Suprapubic skin (tissue), 4 donors: ENCODE measurements around the gene ELAPOR1. TPM values are rescaled to one million over a fixed set of nuclear protein-coding genes. Genes with fewer than 3 reads are reported as not detected.

ENCODE experiments used
- DNase-seq, 2 donors: peaks; one replicate each; pipeline ENCODE4 v3.0.0-alpha.2; 2019; ENCODE audit warnings: low spot score in 2 of 2
- H3K27ac ChIP-seq: fragments of 200-600 bp; sonication (generic); one replicate; pipeline ENCODE4 v1.5.1; 2019
- H3K27me3 ChIP-seq: fragments of 200-600 bp; sonication (generic); one replicate; pipeline ENCODE4 v1.5.1; 2019
- H3K36me3 ChIP-seq: fragments of 200-600 bp; sonication (generic); one replicate; pipeline ENCODE4 v1.5.1; 2019
- H3K4me1 ChIP-seq: fragments of 200-600 bp; sonication (generic); one replicate; pipeline ENCODE4 v1.5.1; 2019
- H3K4me3 ChIP-seq: fragments of 200-600 bp; sonication (generic); one replicate; pipeline ENCODE4 v1.5.1; 2019; ENCODE audit warnings: mild to moderate bottlenecking
- H3K9me3 ChIP-seq: fragments of 200-600 bp; sonication (generic); one replicate; pipeline ENCODE4 v1.5.1; 2019
- CTCF ChIP-seq, 2 donors: fragments of 200-600 bp in 1 of 2; fragments of 450-650 bp in 1 of 2; sonication (generic) in 1 of 2; IDR thresholded peaks; one replicate each; pipeline ENCODE4 v1.5.1; 2016 to 2019; ENCODE audit warnings: antibody characterized with exemption in 2 of 2, mild to moderate bottlenecking in 1 of 2, moderate library complexity in 1 of 2
- EP300 ChIP-seq: sonication (generic); formaldehyde crosslinking; IDR thresholded peaks from one replicate; pipeline ENCODE4 v1.6.1; 2017; ENCODE audit warnings: antibody characterized with exemption
- POLR2A ChIP-seq, 2 donors: fragments of 450-650 bp; IDR thresholded peaks; one replicate each; pipeline ENCODE4 v1.6.1; 2017; ENCODE audit warnings: antibody characterized with exemption in 2 of 2, mild to moderate bottlenecking in 2 of 2, moderate library complexity in 2 of 2
- POLR2AphosphoS5 ChIP-seq, 3 donors: sonication (generic); formaldehyde crosslinking; IDR thresholded peaks; one replicate each; pipeline ENCODE4 v1.6.1; 2017; ENCODE audit warnings: antibody characterized with exemption in 3 of 3
- WGBS: methylation state at CpG from one replicate; pipeline ENCODE4 v1.1.5; 2018; 5-methylcytosine and 5-hydroxymethylcytosine counted together
- total RNA-seq, 4 donors: library from RNA; depleted of rRNA; stranded (reverse); fragments of >200 nt; gene quantifications; one replicate each; pipeline ENCODE4 v1.1.0, GENCODE V29; 2016

ELAPOR1 gene
- 10 to 100 TPM; 27.4 to 84.8 (median 46.7) TPM for total RNA-seq

GRCh38 chr1:109113590-109114341 lies at the start of gene ELAPOR1:
TSS of gene ELAPOR1 (plus strand) at chr1:109114115. CDS start at chr1:109114184, 69 bp downstream.
- H3K36me3 ChIP-seq = no peaks in the 10 kb centered on the region
- H3K9me3 ChIP-seq = no peaks in the 10 kb centered on the region
- TF ChIP-seq POLR2AphosphoS5 (IDR thresholded peaks at IDR 0.05) = no peak
- no peak for TF ChIP-seq EP300
- no peak for TF ChIP-seq POLR2A (IDR thresholded peaks at IDR 0.05)
- no peak for TF ChIP-seq CTCF (IDR thresholded peaks at IDR 0.05)
- H3K27ac ChIP-seq = no peak within 1 kb of the TSS
- DNase-seq = peak in 1 of 2 donors; percentile 78
- H3K4me1 ChIP-seq = peaks cover 22% of the 10 kb centered on the region
- peak within 1 kb of the TSS; percentile 50 for H3K4me3 ChIP-seq
- peaks cover 19% of the 10 kb centered on the region for H3K27me3 ChIP-seq
- 2% methylated on average over 43 of the region's 56 CpGs for WGBS

GRCh38 chr1:109065137-109065536 lies 48.8 kb upstream of the ELAPOR1 start:
- Histone ChIP-seq H3K9me3 (no peaks in the 10 kb centered on the region), H3K27me3 (no peaks in the 10 kb centered on the region), H3K27ac (no peak overlapping the region), H3K4me1 (no peaks in the 10 kb centered on the region), H3K36me3 (peaks cover 42% of the 10 kb centered on the region), H3K4me3 (no peak overlapping the region)
- TF ChIP-seq POLR2AphosphoS5 (IDR thresholded peaks at IDR 0.05) = no peak
- no peak for TF ChIP-seq CTCF (IDR thresholded peaks at IDR 0.05)
- TF ChIP-seq EP300 = no peak
- no peak for TF ChIP-seq POLR2A (IDR thresholded peaks at IDR 0.05)
- no peak for DNase-seq
- WGBS = 94% methylated on average over 3 of the region's 3 CpGs

DNA sequence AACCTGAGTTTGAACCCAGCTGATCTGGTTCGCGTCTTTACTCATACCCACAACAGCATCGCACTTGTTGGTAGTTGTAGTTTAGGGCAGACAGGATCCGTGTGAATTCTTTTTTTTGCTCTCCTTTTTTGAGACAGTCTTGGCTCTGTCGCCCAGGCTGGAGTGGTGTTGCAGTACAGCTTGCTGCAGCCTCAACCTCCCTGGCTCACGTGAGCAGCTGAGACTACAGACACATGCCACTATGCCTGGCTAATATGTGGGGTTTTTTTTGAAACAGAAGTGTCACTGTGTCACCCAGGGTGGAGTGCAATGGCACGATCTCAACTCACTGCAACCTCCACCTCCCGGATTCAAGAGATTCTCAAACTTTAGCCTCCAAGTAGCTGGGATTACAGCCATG lies 46.0 kb upstream of the ELAPOR1 start:
- Histone ChIP-seq H3K4me3 (no peak overlapping the region), H3K4me1 (no peaks in the 10 kb centered on the region), H3K27me3 (no peaks in the 10 kb centered on the region), H3K27ac (no peak overlapping the region), H3K36me3 (peaks cover 47% of the 10 kb centered on the region), H3K9me3 (no peaks in the 10 kb centered on the region)
- TF ChIP-seq EP300 (no peak), POLR2A (IDR thresholded peaks at IDR 0.05) (no peak), CTCF (IDR thresholded peaks at IDR 0.05) (no peak), POLR2AphosphoS5 (IDR thresholded peaks at IDR 0.05) (no peak)
- DNase-seq = no peak
- WGBS = 64% methylated on average over 8 of the region's 8 CpGs

DNA sequence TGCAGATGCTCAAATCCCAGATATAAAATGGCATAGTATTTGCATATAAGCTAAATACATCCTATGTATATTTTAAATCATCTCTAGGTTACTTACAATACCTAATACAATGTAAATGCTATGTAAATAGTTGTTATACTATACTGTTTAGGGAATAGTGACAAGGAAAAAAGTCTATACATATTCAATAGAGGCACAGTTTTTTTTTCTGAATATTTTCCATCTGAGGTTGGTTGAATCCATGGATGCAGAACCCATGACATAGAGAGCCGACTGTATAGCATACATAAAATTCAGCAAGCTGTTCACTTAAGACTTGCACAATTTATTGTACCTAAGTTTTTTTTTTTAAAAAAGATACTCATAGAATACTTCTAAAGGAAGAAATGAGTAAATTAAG lies 44.6 kb upstream of the ELAPOR1 start:
- no peak overlapping the region for H3K27ac ChIP-seq
- no peak for TF ChIP-seq EP300
- TF ChIP-seq POLR2A (IDR thresholded peaks at IDR 0.05) = no peak
- TF ChIP-seq CTCF (IDR thresholded peaks at IDR 0.05) = no peak
- TF ChIP-seq POLR2AphosphoS5 (IDR thresholded peaks at IDR 0.05) = no peak
- no peak for DNase-seq
- H3K27me3 ChIP-seq = no peaks in the 10 kb centered on the region
- H3K4me3 ChIP-seq = no peak overlapping the region
- H3K9me3 ChIP-seq = no peaks in the 10 kb centered on the region
- H3K4me1 ChIP-seq = peaks cover under 1% of the 10 kb centered on the region
- peaks cover 42% of the 10 kb centered on the region for H3K36me3 ChIP-seq
- WGBS = 69% methylated on average over 1 of the region's 1 CpG

DNA sequence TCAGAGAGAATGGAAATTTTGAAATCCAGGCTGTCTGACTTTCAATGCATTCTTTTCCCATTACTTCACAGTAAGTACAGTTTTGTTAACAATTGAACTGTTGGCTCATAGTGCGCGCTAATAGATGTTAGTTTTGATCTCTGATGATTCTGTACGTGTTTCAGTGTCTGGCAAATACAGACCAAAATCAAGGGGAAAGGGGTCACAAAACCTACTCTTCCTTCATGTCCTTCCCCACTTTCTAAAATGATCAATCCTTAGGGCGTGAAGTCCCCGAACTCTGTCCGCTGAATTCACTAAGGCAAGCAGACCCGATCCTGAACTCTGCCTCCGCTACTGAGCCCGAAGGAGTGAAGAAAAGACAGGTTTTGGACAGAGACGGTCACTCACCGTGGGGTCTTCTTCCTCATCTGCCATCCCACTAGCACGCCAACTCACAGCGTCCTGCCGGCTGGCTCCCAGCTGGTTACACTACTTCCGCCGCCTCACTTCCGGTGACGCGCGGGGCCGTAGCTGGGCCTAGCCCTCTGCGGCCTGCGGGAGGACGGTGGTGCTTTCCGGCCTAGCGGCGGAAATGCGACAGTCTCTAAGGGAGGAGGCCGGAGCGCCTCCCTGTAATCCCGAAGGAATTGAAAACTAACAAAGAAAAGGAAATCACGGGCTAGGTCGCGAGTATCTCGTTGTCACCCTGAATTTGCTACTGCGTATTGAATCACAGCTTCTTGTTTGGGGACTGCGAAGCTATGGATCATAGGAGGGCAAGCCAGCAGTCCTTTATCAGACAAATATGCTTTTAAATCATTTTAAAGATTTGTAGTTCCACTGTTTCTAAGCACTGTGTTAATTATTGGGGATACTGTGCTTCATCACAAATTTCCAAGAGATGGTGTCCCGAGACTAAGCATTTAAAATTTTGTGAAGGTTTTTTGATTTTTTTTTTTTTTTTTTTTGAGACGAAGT lies 38.1 kb upstream of the ELAPOR1 start, which contains the start of gene TAF13:
TAF13 (minus strand) TSS at position 473 of the 960 bp plus-strand sequence; CDS start at position 417, 56 bp downstream.
- peaks cover 4% of the 10 kb centered on the region for H3K36me3 ChIP-seq
- H3K9me3 ChIP-seq = no peaks in the 10 kb centered on the region
- peak within 1 kb of the TSS; percentile 80 for H3K4me3 ChIP-seq
- no peaks in the 10 kb centered on the region for H3K27me3 ChIP-seq
- H3K27ac ChIP-seq = peak within 1 kb of the TSS; percentile 91
- H3K4me1 ChIP-seq = peaks cover 32% of the 10 kb centered on the region
- TF ChIP-seq EP300 = no peak
- TF ChIP-seq CTCF (IDR thresholded peaks at IDR 0.05) = peak; percentile 26 to 29
- TF ChIP-seq POLR2AphosphoS5 (IDR thresholded peaks at IDR 0.05) = peak; percentile 80 to 99 (median 98)
- peak; percentile 46 to 93 for TF ChIP-seq POLR2A (IDR thresholded peaks at IDR 0.05)
- 4% methylated on average over 36 of the region's 39 CpGs for WGBS
- DNase-seq = peak; percentile 96
